NCI-H526 treated with DMSO at 0.1 percent for 48 hours (cell line): ENCODE results near the gene COPZ1.

Source experiments
- DNase-seq: peaks from one replicate; lab custom pipeline; 2025; lab: John Stamatoyannopoulos, UW

COPZ1 gene

DNA sequence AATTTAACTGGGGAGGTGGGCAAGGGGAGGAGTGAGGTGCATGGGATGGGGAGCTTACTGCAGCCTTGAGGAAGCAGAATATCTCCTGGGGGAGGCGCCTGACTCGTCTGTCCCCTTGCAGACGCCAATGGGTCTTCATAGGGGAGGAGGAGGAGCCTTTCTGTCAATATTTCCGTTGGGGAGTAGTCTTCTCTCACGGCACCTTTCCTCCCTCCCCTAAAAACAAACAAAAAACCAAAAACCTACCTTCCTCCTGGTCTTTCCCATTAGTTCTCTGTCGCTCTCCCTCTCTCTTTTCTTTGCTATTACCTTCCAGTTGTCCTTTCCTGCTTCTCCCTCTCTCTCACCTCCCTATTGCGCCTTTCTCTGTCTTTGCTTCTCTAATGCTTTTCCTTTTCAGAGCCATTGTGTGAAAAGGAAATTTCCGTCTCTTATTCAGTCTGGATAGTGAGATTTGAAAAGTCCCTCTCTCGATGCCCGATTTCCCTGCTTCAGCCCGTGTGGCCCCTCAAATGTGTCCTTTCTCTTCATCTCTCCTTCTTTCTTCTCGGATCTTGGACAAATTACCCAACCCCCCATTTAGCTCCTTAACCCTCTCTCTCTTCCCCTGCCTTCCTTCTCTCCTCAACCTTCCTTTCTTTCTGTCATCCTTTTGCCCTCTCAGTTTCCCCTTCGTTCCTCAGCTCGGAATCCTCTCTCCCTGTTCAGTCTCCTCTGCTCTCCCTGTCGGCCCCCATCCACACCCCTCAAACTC, 33.4 kb downstream of the COPZ1 start:
- peak; percentile 32 for DNase-seq

- peak; percentile 98 for DNase-seq
Observed at GRCh38 chr12:54358945-54359761, 34.2 kb downstream of the COPZ1 start.

DNA sequence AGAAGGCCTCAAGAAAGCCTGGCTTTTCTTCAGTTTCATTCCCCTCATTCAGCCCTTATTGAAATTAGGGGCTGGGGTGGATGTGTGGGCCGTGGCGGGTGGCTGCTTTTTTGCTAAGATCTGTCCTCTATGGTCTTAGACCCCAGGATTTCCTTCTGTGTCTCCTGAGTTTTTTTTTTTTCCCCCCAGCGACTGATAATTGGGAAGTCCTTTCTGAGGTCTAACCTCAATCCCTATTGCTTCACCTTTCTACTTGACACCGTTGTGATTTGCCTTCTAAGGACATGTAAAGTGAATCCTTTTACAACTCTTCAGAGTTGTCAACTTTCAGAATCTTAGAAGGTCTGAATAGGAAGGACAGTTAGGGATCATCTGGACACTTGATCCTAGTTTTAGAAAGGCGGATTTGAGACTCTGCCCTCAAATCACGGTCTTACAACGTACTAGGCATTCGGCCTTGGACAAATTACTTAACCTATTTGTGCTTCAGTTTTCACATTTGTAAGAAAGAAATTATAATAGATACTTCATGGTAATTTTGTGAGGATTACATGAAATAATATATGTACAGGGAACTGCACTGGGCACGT, 34.9 kb downstream of the COPZ1 start:
- DNase-seq = peak; percentile 29

DNA sequence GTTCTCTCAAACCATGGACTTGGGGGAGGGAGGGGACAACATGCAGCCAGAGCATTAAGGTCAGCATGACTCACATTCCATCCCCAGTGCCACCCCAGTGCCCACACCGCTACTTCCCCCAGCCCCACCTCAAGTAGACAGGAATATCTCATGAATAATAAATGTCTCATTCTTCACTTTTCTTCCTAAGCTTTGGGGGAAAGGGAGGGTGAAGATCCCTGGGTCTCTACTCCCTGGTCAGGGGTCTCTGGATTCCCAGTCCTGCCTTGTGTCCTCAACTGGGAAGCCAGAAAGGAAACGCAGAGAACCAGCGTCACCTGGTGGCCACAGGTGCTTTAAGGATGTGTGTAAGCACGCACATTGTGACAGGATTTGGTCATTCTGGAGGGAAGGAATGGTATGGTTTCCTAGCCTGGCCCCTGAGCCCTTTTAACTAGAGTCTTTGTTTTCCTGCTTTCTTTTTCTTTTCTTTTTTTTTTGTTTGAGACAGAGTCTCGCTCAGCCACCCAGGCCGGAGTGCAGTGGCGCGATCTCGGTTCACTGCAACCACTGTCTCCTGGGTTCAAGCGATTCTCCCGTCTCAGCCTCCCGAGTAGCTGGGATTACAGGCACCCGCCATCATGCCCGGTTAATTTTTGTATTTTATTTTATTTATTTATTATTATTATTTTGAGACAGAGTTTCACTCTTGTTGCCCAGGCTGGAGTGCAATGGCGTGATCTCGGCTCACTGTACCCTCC, 36.0 kb downstream of the COPZ1 start:
- peak; percentile 60 for DNase-seq

DNA sequence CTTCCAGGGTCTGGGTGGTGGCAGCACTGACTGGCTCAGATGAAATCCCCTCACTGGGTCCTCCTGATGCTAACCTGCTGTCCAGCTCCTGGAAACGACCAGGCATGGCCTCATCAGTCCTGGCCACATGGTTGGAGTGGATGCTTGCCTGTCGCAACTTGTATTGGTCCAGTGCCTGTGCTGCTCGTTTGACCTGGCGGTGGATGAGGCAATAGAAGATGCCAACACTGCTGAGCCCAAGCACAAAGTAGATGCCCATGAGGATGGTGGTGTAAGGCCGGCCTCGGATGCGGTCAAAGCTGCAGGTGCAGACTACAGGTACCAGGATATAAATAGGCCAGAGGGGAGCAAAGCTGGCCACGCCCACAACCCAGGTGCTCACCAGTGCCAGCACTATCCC, 38.1 kb downstream of the COPZ1 start:
- no peak for DNase-seq

DNA sequence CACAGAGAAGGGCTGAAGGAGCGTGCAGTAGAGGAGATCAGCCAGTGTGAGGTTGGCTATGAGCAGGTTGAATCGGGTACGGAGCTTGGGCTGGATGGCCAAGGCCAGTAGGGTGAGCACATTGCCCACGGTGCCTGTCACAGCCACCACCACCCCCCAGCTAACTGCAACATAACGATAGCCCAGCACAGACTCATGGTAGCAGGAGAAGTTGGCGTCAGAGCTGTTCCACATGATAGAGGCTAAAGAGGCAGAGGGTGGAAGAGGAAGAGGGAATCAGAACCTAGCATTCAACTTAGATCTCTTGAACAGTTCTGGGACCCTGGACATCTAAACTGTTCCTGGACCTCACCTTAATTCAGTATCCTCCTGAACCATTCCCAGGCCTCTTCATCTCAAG, 38.7 kb downstream of the COPZ1 start:
- no peak for DNase-seq

GRCh38 chr12:54364413-54364812, 39.5 kb downstream of the COPZ1 start, which contains the start of gene GPR84:
TSS of gene GPR84 (minus strand) at chr12:54364486. CDS start at chr12:54363851, 635 bp downstream.
- DNase-seq = no peak

DNA sequence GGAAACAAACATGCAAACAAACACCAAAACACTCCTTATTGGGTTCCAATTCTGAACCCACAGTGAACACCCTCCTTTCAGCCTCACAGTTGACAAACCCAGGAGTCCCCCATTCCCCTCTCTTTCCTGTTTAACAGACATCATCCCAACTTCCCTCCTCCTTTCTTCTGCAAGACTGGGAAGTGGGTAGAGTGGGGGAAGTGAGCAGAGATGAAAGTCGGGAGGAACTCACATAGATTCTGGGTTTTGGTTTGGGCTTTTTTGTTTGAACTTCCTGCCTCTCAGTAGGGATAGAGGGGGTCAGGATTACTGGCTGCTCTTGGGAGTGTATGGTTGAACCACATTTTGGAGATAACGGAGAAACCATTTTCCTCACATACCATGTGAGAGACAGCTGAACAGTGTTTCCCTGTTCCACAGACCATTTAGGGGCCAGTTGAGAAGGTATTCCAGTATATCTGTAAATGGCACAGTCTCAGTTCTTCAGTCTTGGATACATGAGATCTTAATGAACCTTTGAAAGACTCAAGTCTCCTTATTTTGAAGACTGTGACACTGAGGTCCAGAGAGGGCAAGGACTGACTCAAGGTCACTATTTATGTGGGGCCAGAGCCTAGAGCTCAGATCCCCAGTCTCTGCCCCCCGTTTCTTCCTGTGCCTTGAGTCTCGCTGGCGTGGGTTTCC, 43.2 kb downstream of the COPZ1 start:
- no peak for DNase-seq

DNA sequence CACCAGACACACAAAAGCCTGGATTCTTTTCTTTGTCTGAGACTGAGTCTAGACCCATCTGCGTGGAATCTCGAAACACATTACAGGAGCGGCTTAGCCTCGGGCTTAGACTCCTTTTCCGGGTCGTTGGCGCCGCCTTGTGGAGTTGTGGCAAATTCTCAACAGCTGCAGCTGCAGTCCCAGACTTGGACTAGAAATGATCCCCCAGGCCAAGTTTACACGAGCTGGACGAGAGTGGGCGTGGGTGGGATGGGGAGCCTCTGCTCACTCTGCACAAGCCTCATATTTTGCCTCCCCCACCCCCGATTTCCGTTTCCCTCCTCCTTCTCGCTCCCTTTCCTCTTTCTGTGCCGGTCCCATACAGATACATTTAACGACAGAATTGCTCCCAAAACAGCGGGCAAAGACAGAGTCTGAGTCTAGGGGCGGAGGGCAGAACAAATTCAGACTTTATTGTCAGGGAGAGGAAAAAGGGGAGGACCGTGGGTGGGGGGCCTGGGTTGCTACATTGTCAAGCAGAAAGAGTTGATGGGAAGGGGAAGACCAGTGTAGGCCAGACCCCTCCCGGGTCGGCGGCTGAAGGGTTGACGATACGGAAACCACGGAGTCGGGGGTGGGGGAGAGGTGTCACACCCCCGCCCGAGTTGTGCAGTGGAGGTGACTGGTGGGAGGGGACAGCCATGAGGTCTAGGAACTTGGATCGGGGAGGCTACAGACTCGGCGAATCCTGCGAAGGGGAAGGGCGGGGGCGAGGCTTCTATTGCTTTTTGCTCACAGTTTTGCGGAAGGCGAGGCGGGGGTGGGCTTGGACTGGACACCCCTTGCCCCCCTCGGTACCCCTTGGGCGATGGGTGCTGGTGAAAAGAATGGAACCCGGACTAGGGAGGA, 44.0 kb downstream of the COPZ1 start:
- DNase-seq = peak; percentile 61

DNA sequence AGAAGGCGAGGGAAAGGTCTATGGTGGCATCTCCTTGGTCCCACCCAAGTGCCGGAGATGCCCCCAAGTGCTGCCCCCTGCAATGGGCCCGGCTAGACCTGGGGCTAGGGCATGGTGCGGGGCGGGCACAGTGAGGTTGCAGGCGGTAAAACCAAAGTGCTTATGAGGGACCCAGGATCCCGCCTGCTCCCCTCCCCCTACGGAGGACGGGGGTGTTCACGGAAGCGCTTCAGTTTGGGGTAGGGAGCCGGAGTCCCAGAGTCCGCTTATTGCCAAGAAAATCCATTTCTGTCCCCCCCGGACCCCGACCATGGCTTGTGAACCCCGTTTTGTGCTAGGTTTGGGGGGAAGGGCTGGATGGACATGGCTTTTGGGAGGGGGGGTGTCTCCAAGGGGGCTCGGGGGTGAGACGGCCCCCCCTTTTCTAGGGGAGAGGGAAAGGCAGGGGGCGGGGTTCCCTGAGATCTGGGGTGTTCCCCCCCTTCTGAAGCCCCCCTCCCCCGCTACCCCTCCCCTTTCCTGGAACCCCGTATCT, 44.7 kb downstream of the COPZ1 start:
- DNase-seq = no peak

DNA sequence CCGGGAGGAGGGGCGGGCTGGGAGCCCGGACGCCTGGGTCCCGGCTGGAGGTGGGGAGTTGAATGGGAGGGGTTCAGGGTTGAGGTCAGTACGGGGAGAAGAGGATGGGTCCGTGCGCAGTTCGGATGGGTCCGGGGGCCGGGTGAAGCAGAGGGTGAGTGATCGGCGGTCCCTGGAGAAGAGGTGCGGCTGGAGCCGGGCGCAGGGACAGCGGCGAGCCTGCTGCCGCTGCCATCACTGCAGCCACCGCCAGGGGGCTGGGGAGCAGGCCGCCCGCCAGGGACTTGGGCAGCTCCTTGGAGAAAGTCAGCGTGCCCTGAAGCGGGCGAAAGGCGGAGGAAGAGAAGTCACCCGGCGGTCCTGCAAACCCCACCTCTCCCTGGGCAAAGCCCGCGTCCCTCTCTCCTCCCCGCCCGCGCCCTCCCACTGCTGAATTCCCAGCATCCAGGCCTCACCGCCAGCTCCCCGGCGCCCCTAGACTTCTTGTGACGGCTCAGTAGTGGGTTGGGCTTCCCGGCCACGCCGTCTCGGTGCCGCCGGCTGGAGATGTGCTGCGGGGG, 45.3 kb downstream of the COPZ1 start:
- DNase-seq = peak; percentile 23

DNA sequence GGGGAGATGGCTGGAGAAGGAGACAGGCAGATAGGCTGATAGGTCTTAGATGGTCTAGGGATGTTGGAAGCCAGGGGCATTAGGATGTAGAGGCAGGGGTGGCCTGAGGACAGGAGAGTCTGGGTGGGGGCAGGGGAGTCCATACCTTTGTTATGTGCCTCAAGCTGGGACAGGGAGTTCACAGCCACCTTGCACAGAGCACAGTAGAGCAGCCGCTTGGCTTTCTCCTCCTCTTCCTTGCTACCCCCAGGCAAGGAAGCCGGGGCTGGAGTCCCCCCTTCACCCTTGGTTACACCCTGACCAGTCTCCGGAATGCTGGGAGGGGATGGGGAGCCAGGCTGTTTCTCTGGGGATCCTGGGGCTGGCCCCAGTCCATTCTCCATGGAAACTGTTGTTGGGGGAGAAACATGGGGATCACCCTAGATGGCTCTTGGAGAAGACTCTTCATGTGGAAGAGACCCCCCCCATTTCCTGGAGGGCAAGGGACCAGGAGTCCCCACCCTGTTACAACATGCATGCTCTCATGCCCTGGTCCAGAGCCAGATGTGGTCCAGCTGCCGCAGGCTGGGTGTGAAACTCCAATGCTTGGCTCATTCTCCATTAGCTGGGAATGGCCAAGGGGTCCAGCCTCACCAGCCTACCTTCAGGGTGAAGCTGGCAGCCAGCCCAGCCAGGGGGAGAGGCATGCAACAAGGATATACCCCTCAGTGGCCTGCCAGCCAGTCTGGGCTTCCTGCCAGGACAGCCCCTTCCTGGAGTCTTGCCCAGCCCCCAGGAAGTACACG, 46.6 kb downstream of the COPZ1 start:
- no peak for DNase-seq

GRCh38 chr12:54372113-54372806, 47.3 kb downstream of the COPZ1 start:
- DNase-seq = no peak

GRCh38 chr12:54373649-54374561, 49.0 kb downstream of the COPZ1 start:
- no peak for DNase-seq

DNA sequence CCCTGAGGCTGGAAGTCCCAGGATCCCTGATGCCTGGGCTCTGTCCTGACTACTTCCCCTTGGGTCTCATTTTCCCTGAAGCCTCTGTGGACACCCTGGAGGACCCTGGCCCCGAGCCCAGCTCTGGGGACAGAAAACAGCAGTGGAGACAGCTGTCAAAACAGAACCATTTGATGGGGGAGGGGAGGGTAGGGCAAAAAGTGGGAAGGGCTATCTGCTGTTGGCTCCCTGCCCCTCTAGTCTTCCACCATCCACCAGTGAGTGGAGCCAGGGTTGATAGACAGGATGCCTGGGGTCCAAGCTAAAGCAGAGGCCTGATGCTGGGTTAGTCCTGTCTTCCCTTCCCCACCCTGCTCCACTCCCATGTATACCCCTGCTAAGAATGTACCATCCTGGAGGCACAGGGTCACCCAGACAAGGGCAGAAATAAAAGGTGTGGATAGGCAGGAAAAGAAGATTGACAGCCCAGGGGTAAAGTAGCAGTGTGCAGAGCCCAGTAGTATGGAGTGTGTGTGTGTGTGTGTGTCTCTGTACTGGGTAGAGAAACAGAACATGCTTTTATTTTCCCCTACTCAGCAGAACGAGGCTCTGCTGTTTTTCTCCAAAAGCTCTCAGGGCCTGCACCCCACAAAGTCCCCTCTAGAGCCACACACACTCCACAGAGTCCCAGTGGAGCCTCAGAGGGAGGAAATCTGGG, 49.8 kb downstream of the COPZ1 start:
- no peak for DNase-seq

- DNase-seq = no peak
Observed at GRCh38 chr12:54375259-54375579, 50.3 kb downstream of the COPZ1 start.

DNA sequence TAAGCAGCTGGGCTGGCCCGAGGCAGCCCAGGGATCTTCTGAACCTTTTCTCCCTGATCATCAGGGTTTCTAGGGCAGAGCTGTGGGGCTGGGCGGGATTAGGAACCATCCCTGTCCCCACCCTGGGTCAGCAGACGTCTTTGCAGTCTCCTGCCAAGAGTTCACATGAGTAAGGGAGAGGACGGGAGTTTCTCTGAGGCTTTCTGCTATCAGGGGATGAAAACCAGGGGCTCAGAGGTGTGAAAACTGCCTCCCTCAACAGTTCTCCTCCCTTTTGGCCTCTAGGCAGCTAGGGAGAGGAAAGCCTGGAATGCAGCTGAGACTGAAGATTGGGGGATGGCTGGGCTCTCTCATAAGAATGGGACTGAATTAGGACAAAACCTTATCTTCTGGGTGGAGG, 51.7 kb downstream of the COPZ1 start:
- DNase-seq = no peak
